Psoas muscle (tissue), 8 donors: ENCODE results near the gene RPRM. TPM values are rescaled to one million over a fixed set of nuclear protein-coding genes. Genes with fewer than 3 reads are reported as not detected.

Source experiments
- ATAC-seq, 4 donors: fragments of 200-7000 bp; cut with Tn5 transposase; one replicate each; pipeline ENCODE4 v1.9.1; 2020; ENCODE audit warnings: moderate library complexity in 3 of 4, mild to moderate bottlenecking in 2 of 4
- DNase-seq, 2 donors: peaks; one replicate each; pipeline ENCODE4 v3.0.0-alpha.2; 2020
- H3K27ac ChIP-seq: fragments of 200-600 bp; one replicate; pipeline ENCODE4 v1.8.0; 2022
- H3K27me3 ChIP-seq, 3 donors: fragments of 200-600 bp in 1 of 3; one replicate each; pipeline versions ENCODE4 v1.6.1 to v1.8.0; 2013 to 2022; ENCODE audit warnings: low read length in 2 of 3, mild to moderate bottlenecking in 2 of 3, moderate library complexity in 1 of 3; ENCODE audit not compliant: insufficient read depth in 3 of 3
- H3K36me3 ChIP-seq, 2 donors: fragments of 200-600 bp in 1 of 2; one replicate each; pipeline versions ENCODE4 v1.6.1 to v1.8.0; 2013 to 2022; ENCODE audit warnings: low read depth in 1 of 2, mild to moderate bottlenecking in 1 of 2, moderate library complexity in 1 of 2; ENCODE audit not compliant: insufficient read depth in 1 of 2
- H3K4me1 ChIP-seq: fragments of 200-600 bp; one replicate; pipeline ENCODE4 v1.8.0; 2022
- H3K4me3 ChIP-seq: fragments of 200-600 bp; one replicate; pipeline ENCODE4 v1.8.0; 2022; ENCODE audit warnings: mild to moderate bottlenecking
- H3K9me3 ChIP-seq: fragments of 200-600 bp; one replicate; pipeline ENCODE4 v1.8.0; 2022
- CTCF ChIP-seq: fragments of 200-600 bp; IDR thresholded peaks from one replicate; pipeline ENCODE4 v1.8.0; 2022; ENCODE audit warnings: antibody characterized with exemption
- WGBS, 3 donors: extraction: QIAGEN DNeasy Blood & Tissue Kit; methylation state at CpG; one replicate each; pipeline versions ENCODE4 v1.1.6 to v1.1.7; 2013; 5-methylcytosine and 5-hydroxymethylcytosine counted together
- intact Hi-C, 2 donors: fragments of 100-400 bp; cut with DNase I; formaldehyde crosslinking; loops; one replicate each; pipeline versions ENCODE4 v1.11.0 to v1.14.2; 2022
- polyA plus RNA-seq, 3 donors: library from polyadenylated mRNA; stranded (reverse); fragments of 200-250 nt; gene quantifications; one replicate each; pipeline ENCODE4 v1.2.3, GENCODE V29; 2013
- total RNA-seq, 4 donors: library from RNA; stranded (reverse); fragmentation: NEBNext Ultra II Directional in 2 of 4; extraction: Animal tissue kit (Norgen Biotek cat#: 25700) in 2 of 4; gene quantifications; one replicate each; pipeline versions ENCODE4 v1.2.1 to v1.2.4, GENCODE V29; 2021 to 2023
- donor health status: healthy with polysubstance abuse.
- donor health status: DM: no; HTN: no; CAD: no; lungs with moderate emphysema.
- donor health status: Bipolar disorder and iron deficiency.
- donor health status: healthy.
- donor health status: DM: yes; HTN: yes; CAD: no.
- donor health status: DM: no; HTN: no; CAD: no.
- donor health status: DM: no; HTN: no; CAD: no.
- donor health status: DM: yes; HTN: yes; CAD: no.

The RPRM gene
- total and polyA plus RNA-seq, 7 donors, result not detected

DNA sequence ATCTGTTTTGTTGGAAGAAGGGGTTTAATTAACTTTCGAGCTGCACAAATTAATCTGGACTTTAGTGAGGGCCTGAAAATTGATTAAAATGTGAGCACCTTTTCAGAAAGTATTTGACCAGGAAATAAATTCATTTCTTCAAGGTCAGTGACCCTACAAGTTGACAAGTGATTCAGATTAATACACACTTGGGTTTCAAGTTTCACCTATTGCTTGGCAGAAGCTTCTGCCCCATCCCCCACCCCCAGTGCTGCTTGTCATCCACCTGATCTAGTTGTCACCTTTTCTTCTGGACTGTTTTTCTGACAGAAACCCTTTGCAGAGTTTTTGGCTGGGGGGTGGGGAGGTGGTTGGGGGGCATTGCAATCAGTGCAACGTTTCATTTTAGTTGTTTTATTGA is 46.2 kb downstream of the RPRM start:
- Histone ChIP-seq H3K27me3 (no peaks in the 10 kb centered on the region), H3K27ac (no peak overlapping the region), H3K9me3 (no peaks in the 10 kb centered on the region), H3K4me1 (no peaks in the 10 kb centered on the region), H3K4me3 (no peak overlapping the region), H3K36me3 (no peaks in the 10 kb centered on the region)
- intact Hi-C loops, result no loop called here
- DNase-seq (no peak), ATAC-seq (no peak)
- TF ChIP-seq CTCF, result no peak
- 32 to 42% (median 33%) methylated on average over 2 of the region's 2 CpGs for WGBS, 3 donors

GRCh38 chr2:153431114-153431513 is 47.4 kb downstream of the RPRM start:
- no peaks in the 10 kb centered on the region for H3K36me3 ChIP-seq
- DNase-seq, result no peak
- H3K27me3 ChIP-seq, result no peaks in the 10 kb centered on the region
- H3K4me3 ChIP-seq, result no peak overlapping the region
- no peak overlapping the region for H3K27ac ChIP-seq
- 70 to 79% (median 78%) methylated on average over 1 of the region's 1 CpG for WGBS, 3 donors
- H3K4me1 ChIP-seq, result no peaks in the 10 kb centered on the region
- ATAC-seq, result no peak
- no peaks in the 10 kb centered on the region for H3K9me3 ChIP-seq
- intact Hi-C loops, result no loop called here
- TF ChIP-seq CTCF, result no peak
